GM10266 (cell line): ENCODE results near the gene EXOC4.
"Not testable (repeated sequence)": the region's sequence is repeated elsewhere in the genome, so short reads cannot be mapped to it uniquely, and the experiment has no call there.

ENCODE experiments used
- DNase-seq: peaks from one replicate; pipeline ENCODE4 v3.0.0; 2012; ENCODE audit errors: extremely low spot score
- TF ChIP-seq, protein P1 (sequence below): IDR thresholded peaks from 2 replicates; pipeline ENCODE4 v1.5.1; 2012; ENCODE audit warnings: mild to moderate bottlenecking, low read depth; ENCODE audit not compliant: control insufficient read depth, insufficient read depth; ENCODE audit errors: missing control alignments

EXOC4 gene

DNA sequence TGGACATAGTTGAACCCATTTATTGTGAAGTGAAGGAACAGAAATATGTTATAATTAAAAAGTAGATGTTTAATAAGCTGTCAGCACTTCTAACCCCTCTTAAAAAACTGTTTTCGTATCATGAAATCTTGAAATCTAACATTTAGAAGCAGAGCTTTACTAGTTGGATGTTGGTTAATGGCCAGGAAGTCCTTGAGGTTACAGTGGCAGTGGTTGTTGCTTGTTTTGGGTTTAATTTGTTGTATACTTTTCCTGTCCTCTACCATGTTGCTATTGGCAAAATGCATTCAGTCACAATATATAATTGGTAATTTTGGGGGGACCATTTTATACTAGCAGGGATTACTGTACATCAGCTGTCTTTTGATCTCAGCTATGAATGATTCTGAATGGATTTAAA lies 60.7 kb downstream of the EXOC4 start:
- TF ChIP-seq, protein P1, sequence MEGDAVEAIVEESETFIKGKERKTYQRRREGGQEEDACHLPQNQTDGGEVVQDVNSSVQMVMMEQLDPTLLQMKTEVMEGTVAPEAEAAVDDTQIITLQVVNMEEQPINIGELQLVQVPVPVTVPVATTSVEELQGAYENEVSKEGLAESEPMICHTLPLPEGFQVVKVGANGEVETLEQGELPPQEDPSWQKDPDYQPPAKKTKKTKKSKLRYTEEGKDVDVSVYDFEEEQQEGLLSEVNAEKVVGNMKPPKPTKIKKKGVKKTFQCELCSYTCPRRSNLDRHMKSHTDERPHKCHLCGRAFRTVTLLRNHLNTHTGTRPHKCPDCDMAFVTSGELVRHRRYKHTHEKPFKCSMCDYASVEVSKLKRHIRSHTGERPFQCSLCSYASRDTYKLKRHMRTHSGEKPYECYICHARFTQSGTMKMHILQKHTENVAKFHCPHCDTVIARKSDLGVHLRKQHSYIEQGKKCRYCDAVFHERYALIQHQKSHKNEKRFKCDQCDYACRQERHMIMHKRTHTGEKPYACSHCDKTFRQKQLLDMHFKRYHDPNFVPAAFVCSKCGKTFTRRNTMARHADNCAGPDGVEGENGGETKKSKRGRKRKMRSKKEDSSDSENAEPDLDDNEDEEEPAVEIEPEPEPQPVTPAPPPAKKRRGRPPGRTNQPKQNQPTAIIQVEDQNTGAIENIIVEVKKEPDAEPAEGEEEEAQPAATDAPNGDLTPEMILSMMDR = no peak
- no peak for DNase-seq

DNA sequence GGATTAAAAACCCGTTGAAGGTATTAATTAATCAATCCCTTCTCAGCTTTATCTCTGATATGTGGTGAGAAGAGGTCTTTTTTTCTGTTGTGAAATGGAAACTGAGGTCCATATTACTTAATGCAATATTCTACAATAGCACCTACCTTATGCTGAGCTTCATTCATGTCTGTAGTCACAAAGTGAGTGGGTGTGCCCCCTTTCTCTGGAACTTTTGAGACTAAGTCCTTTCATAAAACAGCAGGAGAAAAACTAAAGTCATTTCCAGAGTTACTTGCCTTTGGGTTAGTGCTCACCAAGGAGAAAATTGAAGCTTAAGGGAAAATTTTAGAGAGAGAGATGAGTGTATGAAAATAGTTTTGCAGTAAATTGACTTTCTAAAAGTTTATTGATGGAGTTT lies 61.2 kb downstream of the EXOC4 start:
- no peak for DNase-seq
- TF ChIP-seq, protein P1 = no peak

DNA sequence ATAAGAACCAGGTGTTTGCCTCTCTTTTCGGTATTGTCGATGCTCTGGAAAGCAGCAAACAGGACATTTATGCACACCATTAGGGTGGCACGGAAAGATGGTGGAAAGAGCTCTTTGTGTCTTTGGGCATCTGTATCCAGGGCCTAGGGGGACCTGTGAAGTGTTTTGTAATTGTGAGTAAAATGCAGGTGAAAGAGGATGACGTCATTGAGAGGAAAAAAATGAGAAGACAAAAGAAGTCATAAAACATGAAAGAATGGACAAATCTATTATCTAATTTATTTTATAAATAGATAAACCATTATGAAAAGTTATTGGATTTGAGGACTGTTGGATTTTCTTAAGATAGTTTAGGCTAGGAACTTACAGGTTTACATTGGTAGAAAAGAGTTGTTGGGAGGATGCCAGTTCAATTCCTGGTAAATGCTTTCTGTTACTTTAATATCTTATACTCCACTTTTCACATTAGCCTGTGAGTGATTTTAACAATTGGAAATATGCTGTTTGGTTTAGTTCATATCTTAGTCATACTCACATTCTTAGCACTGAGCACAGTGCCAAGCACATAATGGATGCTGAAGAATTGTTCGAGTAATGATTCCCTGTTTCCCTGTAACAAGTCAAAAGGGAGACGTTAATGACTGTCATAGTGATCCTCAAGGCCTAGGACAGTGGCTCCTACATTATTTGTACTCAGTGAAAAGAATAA lies 62.6 kb downstream of the EXOC4 start:
- no peak for DNase-seq
- TF ChIP-seq, protein P1 = no peak

DNA sequence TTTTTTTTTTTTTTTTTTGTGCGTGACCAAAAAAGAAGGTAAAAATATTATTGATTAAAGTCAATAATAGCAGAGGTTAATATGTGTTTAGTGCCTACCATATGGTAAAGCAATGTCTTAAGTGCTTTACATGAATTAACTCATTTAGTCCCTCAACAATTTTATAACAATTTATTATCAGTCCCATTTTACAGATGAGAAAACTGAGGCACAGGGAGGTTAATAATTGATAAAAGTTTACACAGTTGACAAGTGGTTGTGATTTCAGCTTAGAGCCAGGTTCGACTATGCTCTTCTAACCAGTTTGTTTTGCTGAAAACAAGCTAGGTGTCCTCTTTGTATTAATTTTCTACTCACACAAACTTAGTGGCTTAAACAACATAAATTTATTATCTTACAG lies 67.0 kb downstream of the EXOC4 start:
- TF ChIP-seq, protein P1 = no peak
- no peak for DNase-seq

DNA sequence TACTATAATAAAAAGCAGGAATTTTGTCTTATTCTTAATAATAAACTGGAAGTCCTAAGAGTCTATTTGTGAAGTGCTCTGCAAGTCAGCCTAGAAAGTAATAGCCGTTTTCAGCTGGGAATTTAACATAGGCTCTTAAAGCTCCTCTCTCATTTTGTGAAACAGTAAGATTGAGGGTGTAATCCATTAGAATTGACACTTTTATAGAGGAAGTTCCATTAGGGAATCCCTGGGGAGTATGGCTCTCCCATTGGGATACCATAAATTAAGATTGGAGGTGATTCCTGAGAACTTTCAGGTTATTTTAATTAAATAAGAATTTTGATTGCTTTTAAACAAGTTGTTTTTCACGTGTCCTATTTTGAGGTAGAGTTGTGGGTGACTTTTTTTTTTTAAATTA lies 68.0 kb downstream of the EXOC4 start:
- DNase-seq = no peak
- TF ChIP-seq, protein P1 = no peak

DNA sequence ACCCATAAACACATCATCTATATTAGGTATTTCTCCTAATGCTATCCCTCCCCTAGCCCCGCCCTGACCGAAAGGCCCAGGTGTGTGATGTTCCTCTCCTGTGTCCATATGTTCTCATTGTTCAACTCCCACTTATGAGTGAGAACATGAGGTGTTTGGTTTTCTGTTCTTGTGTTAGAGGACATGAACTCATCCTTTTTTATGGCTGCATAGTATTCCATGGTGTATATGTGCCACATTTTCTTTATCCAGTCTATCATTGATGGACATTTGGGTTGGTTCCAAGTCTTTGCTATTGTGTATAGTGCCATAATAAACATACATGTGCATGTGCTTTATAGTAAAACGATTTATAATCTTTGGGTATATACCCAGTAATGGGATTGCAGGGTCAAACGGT lies 68.5 kb downstream of the EXOC4 start:
- DNase-seq = not testable (repeated sequence)

DNA sequence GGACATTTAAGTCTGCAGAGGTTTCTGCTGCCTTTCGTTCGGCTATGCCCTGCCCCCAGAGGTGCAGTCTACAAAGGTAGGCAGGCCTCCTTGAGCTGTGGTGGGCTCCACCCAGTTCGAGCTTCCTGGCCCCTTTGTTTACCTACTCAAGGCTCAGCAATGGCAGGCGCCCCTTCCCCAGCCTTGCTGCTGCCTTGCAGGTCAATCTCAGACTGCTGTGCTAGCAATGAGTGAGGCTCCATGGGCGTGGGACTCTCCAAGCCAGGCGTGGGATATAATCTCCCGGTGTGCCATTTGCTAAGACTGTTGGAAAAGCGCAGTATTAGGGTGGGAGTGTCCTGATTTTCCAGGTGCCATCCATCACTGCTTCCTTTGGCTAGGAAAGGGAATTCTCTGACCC lies 73.9 kb downstream of the EXOC4 start:
- not testable (repeated sequence) for DNase-seq

DNA sequence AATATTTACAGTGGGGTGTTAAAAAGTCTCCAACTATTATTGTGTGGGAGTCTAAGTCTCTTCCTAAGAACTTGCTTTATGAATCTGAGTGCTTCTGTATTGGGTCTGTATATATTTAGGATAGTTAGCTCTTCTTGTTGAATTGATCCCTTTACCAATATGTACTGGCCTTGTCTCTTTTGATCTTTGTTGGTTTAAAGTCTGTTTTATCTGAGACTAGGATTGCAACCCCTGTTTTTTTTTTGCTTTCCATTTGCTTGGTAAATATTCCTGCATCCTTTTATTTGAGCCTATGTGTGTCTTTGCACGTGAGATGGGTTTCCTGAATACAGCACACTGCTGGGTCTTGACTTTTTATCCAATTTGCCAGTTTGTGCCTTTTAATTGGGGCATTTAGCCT lies 75.1 kb downstream of the EXOC4 start:
- DNase-seq = not testable (repeated sequence)

DNA sequence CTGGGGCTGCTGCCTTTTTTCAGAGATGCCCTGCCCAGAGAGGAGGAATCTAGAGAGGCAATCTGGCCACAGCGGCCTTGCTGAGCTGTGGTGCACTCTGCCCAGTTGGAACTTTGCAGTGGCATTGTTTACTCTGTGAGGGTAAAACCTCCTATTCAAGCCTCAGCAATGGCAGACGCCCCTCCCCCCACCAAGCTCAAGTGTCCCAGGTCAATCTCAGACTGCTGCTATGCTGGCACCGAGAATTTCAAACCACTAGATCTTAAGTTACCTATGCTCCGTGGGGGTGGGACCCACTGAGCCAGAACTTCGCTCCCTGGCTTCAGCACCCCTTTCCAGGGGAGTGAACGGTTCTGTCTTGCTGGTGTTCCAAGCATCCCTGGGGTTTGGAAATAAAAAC lies 77.2 kb downstream of the EXOC4 start:
- DNase-seq = no peak
- TF ChIP-seq, protein P1 = no peak
